NCI-H1417 treated with DMSO at 0.1 percent for 48 hours (cell line): ENCODE measurements around the gene TTLL4.
"Not testable (repeated sequence)": the region's sequence is repeated elsewhere in the genome, so short reads cannot be mapped to it uniquely, and the experiment has no call there.

ENCODE experiments used
- DNase-seq: peaks from one replicate; lab custom pipeline; 2025; lab: John Stamatoyannopoulos, UW

TTLL4 gene, protein sequence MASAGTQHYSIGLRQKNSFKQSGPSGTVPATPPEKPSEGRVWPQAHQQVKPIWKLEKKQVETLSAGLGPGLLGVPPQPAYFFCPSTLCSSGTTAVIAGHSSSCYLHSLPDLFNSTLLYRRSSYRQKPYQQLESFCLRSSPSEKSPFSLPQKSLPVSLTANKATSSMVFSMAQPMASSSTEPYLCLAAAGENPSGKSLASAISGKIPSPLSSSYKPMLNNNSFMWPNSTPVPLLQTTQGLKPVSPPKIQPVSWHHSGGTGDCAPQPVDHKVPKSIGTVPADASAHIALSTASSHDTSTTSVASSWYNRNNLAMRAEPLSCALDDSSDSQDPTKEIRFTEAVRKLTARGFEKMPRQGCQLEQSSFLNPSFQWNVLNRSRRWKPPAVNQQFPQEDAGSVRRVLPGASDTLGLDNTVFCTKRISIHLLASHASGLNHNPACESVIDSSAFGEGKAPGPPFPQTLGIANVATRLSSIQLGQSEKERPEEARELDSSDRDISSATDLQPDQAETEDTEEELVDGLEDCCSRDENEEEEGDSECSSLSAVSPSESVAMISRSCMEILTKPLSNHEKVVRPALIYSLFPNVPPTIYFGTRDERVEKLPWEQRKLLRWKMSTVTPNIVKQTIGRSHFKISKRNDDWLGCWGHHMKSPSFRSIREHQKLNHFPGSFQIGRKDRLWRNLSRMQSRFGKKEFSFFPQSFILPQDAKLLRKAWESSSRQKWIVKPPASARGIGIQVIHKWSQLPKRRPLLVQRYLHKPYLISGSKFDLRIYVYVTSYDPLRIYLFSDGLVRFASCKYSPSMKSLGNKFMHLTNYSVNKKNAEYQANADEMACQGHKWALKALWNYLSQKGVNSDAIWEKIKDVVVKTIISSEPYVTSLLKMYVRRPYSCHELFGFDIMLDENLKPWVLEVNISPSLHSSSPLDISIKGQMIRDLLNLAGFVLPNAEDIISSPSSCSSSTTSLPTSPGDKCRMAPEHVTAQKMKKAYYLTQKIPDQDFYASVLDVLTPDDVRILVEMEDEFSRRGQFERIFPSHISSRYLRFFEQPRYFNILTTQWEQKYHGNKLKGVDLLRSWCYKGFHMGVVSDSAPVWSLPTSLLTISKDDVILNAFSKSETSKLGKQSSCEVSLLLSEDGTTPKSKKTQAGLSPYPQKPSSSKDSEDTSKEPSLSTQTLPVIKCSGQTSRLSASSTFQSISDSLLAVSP

GRCh38 chr2:218710687-218711549 is at the start of gene TTLL4:
TSS of gene TTLL4 (plus strand) at chr2:218710835. CDS start at chr2:218737677, 26,842 bp downstream.
- DNase-seq: peak; percentile 65

- DNase-seq: no peak
Measured at GRCh38 chr2:218662377-218662776, 48.3 kb upstream of the TTLL4 start.

- DNase-seq: no peak
Measured at GRCh38 chr2:218662827-218663226, 47.8 kb upstream of the TTLL4 start.

DNA sequence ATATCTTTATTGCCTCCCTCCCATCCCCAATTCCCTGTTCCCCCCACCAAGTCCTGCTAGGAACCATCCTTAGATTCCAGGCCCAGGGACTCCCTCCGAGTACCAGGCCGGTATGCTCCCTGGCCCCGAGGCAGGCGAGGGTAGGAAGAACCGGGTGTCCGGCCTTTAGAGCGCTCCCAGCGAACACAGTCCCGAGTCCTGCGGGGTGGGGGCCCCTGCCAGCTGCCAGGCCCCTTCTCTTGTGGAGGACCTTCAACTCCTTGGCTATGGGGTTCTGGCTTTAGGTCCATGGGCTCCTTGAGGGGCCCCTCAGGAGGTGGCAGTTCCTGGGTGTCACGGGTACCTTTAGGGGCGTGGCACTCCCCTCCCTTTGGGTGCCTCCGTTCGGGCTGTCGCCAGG is 46.7 kb upstream of the TTLL4 start:
- DNase-seq: no peak

DNA sequence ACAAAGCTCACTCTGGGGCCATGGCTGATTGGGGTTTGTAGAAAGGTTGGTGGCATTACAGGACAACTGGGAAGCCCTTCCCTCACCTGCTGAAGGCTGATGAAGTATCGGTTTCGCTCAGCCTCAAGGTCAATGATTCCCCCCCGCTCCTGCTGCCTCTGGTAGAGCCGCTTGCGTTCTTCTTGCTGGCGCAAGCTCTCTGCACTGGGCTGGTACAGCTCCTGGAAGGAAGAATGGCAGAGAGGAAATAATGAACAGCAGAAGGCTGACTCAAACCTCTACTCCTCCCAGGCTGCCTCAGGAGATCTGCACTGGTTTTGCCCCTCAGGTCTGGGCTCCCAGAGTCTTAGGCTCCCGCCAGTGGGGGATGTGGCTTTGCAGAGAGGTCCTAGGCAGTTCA is 46.0 kb upstream of the TTLL4 start:
- DNase-seq: no peak

GRCh38 chr2:218671097-218671653 is 39.5 kb upstream of the TTLL4 start:
- DNase-seq: no peak

GRCh38 chr2:218671654-218672566 is 38.7 kb upstream of the TTLL4 start, which contains the start of the genes RNF25 and STK36:
TSS of gene RNF25 (minus strand) at chr2:218672002. CDS start at chr2:218671970, 32 bp downstream.
TSS of gene STK36 (plus strand) at chr2:218672086. CDS start at chr2:218672830, 744 bp downstream.
- DNase-seq: peak; percentile 48

- no peak for DNase-seq
Measured at GRCh38 chr2:218679119-218679518, 31.5 kb upstream of the TTLL4 start.

GRCh38 chr2:218680061-218680460 is 30.6 kb upstream of the TTLL4 start:
- DNase-seq: no peak

DNA sequence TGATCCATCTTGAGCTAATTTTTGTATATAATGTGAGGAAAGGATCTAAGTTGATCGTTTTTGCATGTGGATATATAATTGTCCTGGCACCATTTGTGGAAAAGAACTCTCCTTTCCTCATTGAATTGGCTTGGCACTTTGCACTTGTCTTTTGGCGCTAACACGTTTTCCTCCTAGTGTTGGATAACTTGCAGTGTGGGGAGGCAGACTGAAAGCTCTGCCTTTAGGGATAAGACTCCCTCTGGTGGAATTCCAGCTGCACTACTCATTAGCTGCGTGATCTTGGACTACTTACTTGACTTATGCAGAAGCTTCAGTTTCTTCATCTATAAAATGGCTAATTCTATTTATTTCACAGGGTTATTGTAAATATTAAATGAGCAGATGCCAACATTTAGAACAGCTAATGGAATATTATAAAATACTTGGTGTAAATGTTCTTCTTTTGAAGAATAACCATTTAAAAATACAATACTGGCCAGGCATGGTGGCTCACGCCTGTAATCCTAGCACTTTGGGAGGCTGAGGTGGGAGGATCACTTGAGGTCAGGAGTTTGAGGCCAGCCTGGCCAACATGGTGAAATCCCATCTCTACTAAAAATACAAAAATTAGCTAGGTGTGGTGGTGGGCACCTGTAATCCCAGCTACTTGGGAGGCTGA is 23.1 kb upstream of the TTLL4 start:
- not testable (repeated sequence) for DNase-seq

DNA sequence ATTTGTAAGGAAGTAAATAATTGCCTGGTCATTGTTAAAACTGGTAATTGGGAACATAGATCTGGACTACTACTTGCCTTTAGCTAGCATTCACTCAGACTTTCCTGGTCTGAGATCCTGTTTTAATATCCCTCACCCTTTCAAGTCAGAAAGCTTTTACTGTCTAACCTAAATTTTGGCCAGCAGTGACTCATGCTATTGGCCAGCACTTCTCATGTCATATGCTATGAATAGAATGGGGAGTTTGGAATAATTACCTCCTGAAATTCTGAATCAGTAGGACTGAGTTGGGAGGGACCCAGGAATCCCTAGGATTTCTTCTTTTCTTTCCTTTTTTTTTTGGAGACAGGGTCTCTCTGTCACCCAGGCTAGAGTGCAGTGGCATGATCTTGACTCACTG is 19.4 kb upstream of the TTLL4 start:
- DNase-seq: no peak

GRCh38 chr2:218694405-218695145 is 16.1 kb upstream of the TTLL4 start:
- no peak for DNase-seq

- no peak for DNase-seq
Measured at GRCh38 chr2:218698885-218699284, 11.8 kb upstream of the TTLL4 start.

- DNase-seq: no peak
Measured at GRCh38 chr2:218701806-218702205, 8.8 kb upstream of the TTLL4 start.

DNA sequence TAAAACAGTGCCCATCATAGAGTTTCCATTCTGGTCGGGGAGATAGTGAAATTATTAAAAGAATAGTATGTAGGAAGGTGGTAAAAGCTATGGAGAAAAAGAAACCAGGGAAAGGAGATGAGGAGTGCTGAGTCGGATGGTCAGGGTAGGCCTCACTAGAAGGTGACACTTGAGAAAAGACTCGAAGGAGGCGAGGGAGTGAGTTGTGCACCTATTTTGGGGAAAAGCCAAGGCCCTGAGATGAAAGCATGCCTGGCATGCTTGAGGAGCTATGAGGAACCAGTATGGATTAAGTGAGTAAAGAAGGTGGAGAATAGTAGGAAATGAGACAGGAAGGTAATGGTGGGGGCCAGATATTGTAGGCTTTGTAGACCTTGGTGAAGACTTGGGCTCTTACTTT is 7.3 kb upstream of the TTLL4 start:
- no peak for DNase-seq

DNA sequence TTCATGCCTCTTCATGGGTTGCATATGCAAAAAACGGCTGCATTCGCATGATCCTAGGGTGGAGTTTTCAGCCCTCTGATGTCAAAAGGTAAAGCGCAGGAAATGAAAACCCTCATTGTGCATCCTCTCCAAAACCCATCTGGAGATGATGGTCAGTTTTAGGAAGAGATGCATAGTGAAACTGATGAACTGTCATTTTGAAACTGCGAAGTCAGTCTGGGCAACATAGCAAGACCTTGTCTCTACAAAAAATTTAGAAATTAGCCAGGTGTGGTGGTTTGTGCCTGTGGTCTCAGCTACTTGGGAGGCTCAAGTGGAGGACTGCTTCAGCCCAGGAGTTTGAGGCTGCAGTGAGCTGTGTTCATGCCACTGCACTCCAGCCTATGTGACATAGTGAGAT is 2.5 kb upstream of the TTLL4 start:
- DNase-seq: no peak

DNA sequence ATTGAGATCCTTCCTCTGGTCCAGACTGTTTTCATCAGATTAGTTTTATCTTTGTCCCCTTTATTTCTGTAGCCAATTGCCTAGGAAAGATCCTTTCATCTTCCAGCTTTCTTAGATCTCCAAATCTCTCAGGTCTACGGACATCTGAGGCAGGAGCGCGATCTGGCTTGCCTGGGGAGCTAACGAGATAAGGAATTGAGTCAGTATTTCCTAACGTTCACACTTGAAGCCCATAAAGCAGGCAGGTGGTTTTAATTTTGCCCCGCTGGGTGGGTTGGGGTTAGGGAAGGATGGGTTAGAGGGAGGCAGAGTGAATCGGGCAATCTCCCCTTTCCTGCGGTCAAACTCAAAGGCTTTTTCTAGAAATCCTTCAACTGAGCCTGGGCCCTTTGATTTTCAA is 727 bp upstream of the TTLL4 start:
- DNase-seq: no peak

GRCh38 chr2:218710334-218710686 is 325 bp upstream of the TTLL4 start:
- DNase-seq: no peak

- DNase-seq: no peak
Measured at GRCh38 chr2:218711550-218711929, 905 bp downstream of the TTLL4 start.
